Measurements from ENCODE around the gene BCORL1.

Gene BCORL1

DNA sequence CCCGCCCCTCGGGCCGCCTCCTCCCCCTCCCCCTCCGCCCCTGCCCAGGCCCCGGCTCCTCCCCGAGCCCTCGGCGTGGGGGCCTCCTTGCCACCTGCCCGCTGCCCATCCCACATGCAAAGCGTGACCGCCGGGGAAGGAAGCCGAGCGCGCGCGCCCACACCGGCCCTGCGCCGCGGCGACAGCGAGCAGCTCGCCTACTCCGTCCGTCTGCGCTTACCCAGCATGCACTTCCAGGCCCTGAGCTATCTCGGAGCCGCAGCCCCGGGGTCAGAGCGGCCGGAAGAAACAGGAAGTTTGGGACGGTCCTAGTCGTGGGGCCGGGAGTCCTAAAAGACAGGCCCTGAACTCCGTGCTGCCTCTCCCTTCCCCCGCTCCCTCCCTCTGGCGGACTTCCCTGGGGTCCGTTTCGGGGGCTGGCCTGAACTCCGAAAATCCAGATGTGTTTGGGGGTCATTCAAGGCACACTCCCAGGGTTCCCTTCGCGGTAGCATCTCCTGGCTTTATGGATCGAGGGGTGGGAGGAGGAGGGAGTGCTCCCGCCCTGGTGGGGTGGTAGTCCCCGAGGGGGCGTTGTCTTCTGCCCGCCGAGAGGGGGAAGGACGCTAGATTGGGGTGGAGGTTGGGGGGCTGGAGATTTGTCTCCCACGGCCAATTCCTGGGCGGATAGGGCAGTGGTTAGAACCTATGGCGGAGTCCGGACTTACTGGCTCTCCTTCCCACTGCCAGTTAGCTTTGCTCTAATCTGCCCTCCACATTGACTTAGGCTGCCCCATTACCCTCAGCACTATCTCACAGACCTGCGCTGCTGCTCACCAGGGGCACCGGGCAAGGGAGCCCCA lies 25.0 kb upstream of the BCORL1 start:
- Mint-ChIP-seq H3K27ac (no peak overlapping the region), H3K4me1 (ENCODE audit: low read depth) (peaks cover 16% of the 10 kb centered on the region), H3K36me3 (ENCODE audit: low read depth) (no peaks in the 10 kb centered on the region), H3K4me3 (peak overlapping the region; percentile 54), H3K27me3 (no peaks in the 10 kb centered on the region), H3K9me3 (no peaks in the 10 kb centered on the region)

DNA sequence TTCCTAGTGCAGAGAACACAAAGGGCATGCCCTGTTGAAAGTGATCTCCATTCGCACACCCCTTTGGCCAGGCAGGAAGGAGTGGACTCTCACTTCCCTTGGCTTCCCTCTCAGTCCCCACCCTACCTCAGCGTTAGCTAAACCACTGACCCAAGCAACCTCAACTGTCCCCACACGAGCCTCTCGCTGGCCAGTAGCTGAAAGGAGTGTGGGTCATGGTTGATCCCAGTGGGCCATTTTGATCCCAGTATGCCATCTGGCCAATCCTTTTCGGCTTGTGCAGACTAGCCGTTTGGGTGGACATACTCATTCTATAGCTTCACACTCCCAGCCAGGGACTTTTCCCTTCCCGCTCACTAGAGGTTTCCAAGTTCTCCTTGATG lies 24.4 kb upstream of the BCORL1 start:
- H3K4me1 Mint-ChIP-seq (ENCODE audit: low read depth), result peaks cover 14% of the 10 kb centered on the region
- H3K4me3 Mint-ChIP-seq, result peak overlapping the region; percentile 54
- no peak overlapping the region for H3K27ac Mint-ChIP-seq
- no peaks in the 10 kb centered on the region for H3K27me3 Mint-ChIP-seq
- no peaks in the 10 kb centered on the region for H3K36me3 Mint-ChIP-seq (ENCODE audit: low read depth)
- H3K9me3 Mint-ChIP-seq, result no peaks in the 10 kb centered on the region

DNA sequence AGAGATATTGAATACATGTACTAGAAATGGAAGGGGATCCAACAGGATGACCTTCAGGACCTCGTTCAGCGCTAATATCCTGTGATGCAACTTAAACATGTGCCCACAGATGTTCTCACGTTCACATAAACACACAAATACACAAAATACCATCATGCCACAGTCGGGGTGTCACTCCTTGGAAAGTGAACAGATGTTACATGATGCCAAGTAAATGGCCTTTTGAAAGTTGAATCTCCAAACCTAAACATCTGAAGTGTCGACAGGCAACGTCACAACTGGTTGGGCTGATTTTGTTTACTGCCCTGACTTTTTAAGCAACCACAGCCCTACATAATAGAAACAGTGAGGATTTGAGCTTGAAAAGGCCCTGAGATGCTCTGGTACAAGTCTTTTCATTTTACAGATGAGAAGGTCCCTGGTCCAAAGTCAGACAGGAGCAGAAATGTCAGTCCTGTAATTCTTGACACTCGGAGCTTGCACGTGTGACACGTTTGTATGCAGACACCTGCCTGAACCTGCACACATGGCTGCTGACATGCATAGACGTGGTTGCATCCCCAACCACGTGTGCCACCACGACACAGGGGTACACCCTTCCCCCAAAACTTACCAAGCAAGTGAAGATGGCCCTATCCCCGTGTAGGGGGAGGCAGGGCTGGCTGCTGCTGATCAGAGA lies 23.5 kb upstream of the BCORL1 start:
- H3K27me3 Mint-ChIP-seq, result no peaks in the 10 kb centered on the region
- peaks cover 14% of the 10 kb centered on the region for H3K4me1 Mint-ChIP-seq (ENCODE audit: low read depth)
- no peaks in the 10 kb centered on the region for H3K36me3 Mint-ChIP-seq (ENCODE audit: low read depth)
- H3K27ac Mint-ChIP-seq, result no peak overlapping the region
- no peak overlapping the region for H3K4me3 Mint-ChIP-seq
- H3K9me3 Mint-ChIP-seq, result no peaks in the 10 kb centered on the region

DNA sequence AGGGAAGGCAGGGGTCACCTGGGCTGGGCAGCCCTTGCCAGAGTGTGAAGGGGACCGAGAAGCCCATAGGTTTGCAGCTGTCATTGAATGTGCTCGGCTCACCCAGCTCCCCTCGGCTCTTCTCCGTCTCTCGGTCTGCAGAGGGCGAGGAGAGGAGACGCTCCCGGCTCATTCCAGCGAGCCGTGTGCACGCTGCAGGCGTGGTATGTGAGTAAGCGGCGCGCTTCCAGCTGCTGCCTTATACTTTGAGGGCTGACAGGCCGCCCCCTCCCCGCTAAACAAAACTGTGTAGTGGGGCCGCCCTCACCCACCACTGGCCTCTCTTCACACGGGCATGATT lies 23.0 kb upstream of the BCORL1 start:
- H3K9me3 Mint-ChIP-seq, result no peaks in the 10 kb centered on the region
- H3K4me3 Mint-ChIP-seq, result no peak overlapping the region
- H3K27me3 Mint-ChIP-seq, result no peaks in the 10 kb centered on the region
- H3K36me3 Mint-ChIP-seq (ENCODE audit: low read depth), result no peaks in the 10 kb centered on the region
- H3K27ac Mint-ChIP-seq, result no peak overlapping the region
- H3K4me1 Mint-ChIP-seq (ENCODE audit: low read depth), result peaks cover 14% of the 10 kb centered on the region

DNA sequence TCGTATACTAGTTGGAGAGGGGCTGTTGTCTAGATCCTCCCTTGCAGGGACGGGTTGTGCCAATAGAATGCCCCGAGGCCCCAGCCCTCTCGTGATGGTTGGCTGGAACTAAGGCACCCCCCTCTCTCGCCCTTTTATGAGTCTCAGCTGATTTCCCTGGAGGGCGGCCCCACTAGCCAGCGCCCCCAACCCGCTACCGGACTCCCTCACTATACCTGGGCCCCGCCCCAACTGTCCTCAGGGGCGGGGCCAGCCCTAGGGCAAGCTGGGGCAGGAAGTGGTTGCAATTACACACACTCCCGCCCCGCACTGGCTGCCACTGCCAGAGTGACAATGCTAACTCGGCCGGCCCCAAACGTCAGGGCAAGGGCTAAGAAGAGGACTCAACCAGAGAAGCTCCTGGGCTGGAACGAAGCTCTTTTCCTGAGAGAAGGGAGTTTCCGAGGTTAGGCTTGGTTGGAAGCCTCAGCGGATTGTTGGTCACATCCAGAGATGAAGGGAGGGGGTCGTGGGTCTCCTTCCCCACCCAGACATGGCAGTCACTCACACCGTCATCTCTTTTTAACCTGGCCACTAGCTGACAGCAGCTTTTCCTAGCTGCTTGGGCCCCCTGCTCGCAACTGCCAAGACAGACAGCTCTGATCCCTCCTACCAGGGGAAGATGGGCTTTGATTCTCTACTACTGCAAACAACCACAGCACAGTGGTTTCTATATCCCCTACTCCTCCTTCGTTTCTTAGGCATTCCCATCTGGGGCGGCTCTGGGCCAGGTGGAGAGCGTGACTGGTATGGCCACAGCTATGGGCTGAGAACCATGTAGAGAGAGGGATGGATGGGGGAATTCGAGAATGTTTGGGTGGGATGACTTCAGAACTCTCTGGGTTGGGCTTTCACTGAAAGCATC lies 21.0 kb upstream of the BCORL1 start:
- peaks cover 14% of the 10 kb centered on the region for H3K4me1 Mint-ChIP-seq (ENCODE audit: low read depth)
- H3K27ac Mint-ChIP-seq, result peak overlapping the region; percentile 79
- no peaks in the 10 kb centered on the region for H3K9me3 Mint-ChIP-seq
- peak overlapping the region; percentile 70 for H3K4me3 Mint-ChIP-seq
- no peaks in the 10 kb centered on the region for H3K36me3 Mint-ChIP-seq (ENCODE audit: low read depth)
- no peaks in the 10 kb centered on the region for H3K27me3 Mint-ChIP-seq

DNA sequence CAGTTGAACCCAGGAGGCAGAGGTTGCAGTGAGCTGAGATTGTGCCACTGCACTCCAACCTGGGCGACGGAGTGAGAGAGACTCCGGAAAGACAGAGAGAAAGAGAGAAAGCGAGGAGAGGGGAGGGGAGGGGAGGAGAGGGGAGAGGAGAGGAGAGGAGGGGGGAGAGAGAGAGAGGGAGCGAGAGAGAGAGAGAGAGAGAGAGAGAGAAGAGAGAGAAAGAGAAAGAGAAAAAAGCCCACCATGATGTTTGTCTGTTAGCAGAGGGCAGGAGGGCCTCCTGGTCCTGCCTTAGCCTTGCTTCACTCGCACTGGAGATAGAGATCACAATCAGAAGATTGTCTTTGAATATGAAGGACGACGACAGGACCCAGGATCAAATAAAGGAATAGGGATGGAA lies 18.7 kb upstream of the BCORL1 start:
- H3K4me3 Mint-ChIP-seq, result no peak overlapping the region
- no peaks in the 10 kb centered on the region for H3K27me3 Mint-ChIP-seq
- no peaks in the 10 kb centered on the region for H3K9me3 Mint-ChIP-seq
- no peak overlapping the region for H3K27ac Mint-ChIP-seq
- no peaks in the 10 kb centered on the region for H3K36me3 Mint-ChIP-seq (ENCODE audit: low read depth)
- peaks cover 10% of the 10 kb centered on the region for H3K4me1 Mint-ChIP-seq (ENCODE audit: low read depth)

DNA sequence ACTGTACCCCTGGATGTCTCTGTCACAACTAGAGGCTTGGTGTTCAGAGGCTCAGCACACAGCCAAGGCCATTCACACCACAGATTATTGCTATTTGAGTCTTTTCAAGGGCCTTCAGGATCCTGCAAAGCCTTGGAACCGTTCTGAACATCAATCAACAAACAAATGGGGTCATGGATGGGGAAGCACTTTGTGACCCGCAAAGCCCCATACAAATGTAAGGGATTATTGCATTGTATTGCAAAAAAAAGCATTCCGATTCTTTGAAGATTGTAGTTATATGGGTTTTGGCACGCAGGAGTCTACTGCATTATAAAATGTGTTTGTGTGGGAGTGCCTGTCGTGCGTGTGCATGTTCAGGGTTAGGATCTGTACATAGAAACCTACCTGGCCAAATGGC lies 17.3 kb upstream of the BCORL1 start:
- H3K27ac Mint-ChIP-seq, result no peak overlapping the region
- no peaks in the 10 kb centered on the region for H3K9me3 Mint-ChIP-seq
- no peak overlapping the region for H3K4me3 Mint-ChIP-seq
- H3K36me3 Mint-ChIP-seq (ENCODE audit: low read depth), result no peaks in the 10 kb centered on the region
- peaks cover 10% of the 10 kb centered on the region for H3K4me1 Mint-ChIP-seq (ENCODE audit: low read depth)
- H3K27me3 Mint-ChIP-seq, result no peaks in the 10 kb centered on the region

DNA sequence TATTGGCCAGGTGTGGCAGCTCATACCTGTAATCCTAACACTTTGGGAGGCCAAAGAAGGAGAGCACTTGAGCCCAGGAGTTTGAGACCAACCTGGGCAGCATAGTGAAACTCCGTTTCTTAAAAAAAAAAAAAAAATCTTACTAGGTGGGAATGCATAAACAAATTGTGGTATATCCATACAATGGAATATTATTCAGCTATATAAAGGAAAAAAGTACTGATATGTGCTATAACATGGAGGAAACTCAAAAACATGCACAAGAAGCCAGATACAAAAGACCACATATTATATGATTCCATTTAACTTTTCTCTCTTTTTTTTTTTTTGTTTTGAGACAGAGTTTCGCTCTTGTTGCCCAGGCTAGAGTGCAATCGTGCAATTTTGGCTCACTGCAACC lies 13.5 kb upstream of the BCORL1 start:
- Mint-ChIP-seq H3K36me3 (ENCODE audit: low read depth) (no peaks in the 10 kb centered on the region), H3K27ac (no peak overlapping the region), H3K9me3 (no peaks in the 10 kb centered on the region), H3K27me3 (no peaks in the 10 kb centered on the region), H3K4me1 (ENCODE audit: low read depth) (no peaks in the 10 kb centered on the region), H3K4me3 (no peak overlapping the region)

DNA sequence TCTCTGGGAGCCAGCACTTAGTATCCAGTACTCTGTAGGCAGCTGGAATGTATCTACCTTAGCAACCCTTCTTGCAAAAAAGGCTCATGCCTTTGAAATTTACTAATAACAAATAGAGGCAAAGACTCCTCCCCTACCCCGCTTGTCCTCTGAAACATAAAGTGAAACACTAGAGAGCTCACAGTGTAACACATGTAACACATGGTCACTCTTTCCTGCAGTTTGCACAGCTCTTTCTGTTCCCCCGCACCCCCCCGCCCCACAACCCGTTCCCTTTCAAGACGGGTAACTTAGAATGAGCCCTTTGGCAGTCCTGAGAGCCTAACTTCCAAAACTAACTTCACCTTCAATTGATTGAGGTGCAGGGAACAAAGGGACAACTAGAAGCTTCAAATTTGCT lies 6.0 kb upstream of the BCORL1 start:
- Mint-ChIP-seq H3K9me3 (no peaks in the 10 kb centered on the region), H3K27me3 (no peaks in the 10 kb centered on the region), H3K4me3 (no peak overlapping the region), H3K27ac (no peak overlapping the region), H3K4me1 (ENCODE audit: low read depth) (peaks cover 4% of the 10 kb centered on the region), H3K36me3 (ENCODE audit: low read depth) (no peaks in the 10 kb centered on the region)

DNA sequence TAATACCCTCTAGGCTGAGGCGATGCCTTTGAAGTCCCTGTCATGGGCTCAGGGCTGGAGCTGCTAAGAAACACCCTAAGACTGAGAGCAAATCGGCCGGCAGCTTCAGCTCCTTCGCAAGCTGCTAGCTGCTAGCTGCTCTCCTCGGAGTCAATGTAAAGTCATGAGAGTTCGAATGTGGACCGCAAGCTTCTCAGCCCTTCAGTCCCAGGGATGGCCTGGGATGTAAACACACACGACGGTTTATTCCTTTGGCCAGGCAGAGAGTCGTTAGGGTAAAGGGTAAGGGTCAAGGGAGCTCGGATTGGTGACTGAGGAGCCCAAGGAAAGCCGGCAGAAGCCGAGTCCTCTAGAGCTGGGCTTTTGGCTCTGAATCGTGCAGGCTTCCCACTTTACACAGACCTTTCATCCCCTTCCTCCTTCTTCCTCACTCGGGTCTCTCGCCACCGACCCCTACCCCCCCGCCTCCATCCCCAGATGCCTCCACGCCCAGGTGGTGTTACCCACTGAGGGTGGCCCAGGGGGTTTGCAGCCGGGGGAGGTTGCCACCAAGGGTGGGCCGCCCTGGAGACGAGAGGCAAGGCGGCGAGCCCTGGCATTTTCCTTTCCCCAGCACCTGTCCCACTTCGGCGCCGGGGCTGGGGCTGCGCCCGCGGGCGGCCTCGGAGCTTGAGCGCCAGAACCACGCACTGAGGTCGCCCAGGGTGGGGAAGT lies 3.1 kb upstream of the BCORL1 start:
- H3K9me3 Mint-ChIP-seq, result no peaks in the 10 kb centered on the region
- no peak overlapping the region for H3K27ac Mint-ChIP-seq
- peaks cover 5% of the 10 kb centered on the region for H3K4me1 Mint-ChIP-seq (ENCODE audit: low read depth)

DNA sequence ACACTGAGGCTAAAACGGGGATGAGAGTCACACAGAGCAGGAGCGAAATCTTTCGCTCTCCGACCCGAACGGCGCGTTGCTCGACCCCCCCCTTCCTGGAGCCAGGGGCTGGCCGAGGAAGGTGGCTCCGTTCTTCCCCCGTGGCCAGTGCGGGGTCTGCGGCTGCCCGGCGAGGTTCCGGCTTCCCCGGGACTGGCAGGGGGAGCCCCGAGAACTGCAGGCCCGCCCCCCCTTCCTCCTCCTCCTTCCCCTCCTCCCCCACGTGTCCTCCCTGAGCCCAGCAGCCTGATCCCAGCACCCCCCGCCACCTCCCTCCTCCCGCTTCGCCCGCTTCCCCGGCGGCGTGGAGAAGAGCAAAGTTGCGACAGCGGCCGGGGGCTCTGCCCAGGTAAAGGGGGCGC lies 2.4 kb upstream of the BCORL1 start:
- Mint-ChIP-seq H3K27me3 (no peaks in the 10 kb centered on the region), H3K36me3 (ENCODE audit: low read depth) (no peaks in the 10 kb centered on the region), H3K27ac (no peak overlapping the region), H3K9me3 (no peaks in the 10 kb centered on the region), H3K4me3 (no peak overlapping the region), H3K4me1 (ENCODE audit: low read depth) (peaks cover 11% of the 10 kb centered on the region)

More for the DNA sequence above, 3.1 kb upstream of the BCORL1 start:
- no peaks in the 10 kb centered on the region for H3K36me3 Mint-ChIP-seq (ENCODE audit: low read depth)
- H3K27me3 Mint-ChIP-seq, result no peaks in the 10 kb centered on the region
- peak overlapping the region; percentile 17 for H3K4me3 Mint-ChIP-seq

DNA sequence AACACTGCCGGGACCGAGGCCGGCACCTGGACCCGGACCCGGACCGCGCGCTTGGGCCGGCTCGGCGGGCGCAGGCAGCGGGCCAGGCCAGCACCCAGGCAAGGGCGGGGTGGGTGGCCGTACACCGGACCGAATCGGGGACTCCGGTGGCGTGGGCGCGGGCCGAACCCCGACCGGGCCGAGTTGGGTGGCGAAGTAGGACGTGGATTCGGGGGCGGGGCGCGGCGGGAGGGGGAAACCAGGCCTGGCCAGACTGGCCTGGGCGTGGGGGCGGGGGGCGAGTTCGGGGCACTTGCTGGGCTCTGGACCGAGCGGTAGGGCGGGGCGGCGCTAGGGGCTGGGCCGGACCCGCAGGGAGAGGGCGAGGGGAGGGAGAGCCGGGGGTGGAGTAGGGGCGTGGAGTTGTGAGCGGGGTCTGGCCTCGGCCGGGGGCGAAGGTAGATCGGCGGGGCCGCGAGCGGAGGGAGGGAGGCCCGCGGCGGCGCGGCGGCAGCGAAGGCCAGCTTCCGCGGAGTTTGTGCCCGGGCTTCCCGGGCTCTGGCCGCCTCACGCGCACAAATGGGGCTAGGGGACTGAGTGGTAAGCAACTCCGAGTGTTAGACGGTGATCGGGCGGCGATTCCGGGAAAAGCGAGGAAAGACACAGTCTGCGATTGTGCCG lies 1.8 kb upstream of the BCORL1 start:
- H3K36me3 Mint-ChIP-seq (ENCODE audit: low read depth), result no peaks in the 10 kb centered on the region
- H3K27ac Mint-ChIP-seq, result no peak overlapping the region
- no peaks in the 10 kb centered on the region for H3K27me3 Mint-ChIP-seq
- H3K4me3 Mint-ChIP-seq, result peak overlapping the region; percentile 76
- no peaks in the 10 kb centered on the region for H3K9me3 Mint-ChIP-seq
- peaks cover 15% of the 10 kb centered on the region for H3K4me1 Mint-ChIP-seq (ENCODE audit: low read depth)

DNA sequence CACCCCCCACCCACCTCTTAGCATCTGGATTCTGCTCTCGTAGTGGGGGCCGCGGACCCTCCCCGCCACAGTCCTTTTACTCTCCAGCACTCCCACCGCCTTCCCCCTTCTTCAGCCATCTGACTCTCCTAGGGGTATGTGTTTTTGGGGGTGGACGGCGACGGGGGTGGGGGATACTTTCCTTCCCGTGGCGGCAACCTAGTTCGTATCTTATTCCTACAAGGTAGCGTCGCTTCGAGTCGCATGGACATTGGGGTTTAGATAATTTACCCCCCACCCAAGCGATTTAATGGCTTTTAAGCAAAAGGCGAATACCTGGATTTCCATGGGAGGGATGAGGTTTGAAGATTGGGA lies 1.3 kb upstream of the BCORL1 start:
- H3K36me3 Mint-ChIP-seq (ENCODE audit: low read depth), result no peaks in the 10 kb centered on the region
- no peaks in the 10 kb centered on the region for H3K27me3 Mint-ChIP-seq
- no peaks in the 10 kb centered on the region for H3K9me3 Mint-ChIP-seq
- no peak overlapping the region for H3K27ac Mint-ChIP-seq
- H3K4me1 Mint-ChIP-seq (ENCODE audit: low read depth), result peaks cover 15% of the 10 kb centered on the region
- H3K4me3 Mint-ChIP-seq, result peak overlapping the region; percentile 76

DNA sequence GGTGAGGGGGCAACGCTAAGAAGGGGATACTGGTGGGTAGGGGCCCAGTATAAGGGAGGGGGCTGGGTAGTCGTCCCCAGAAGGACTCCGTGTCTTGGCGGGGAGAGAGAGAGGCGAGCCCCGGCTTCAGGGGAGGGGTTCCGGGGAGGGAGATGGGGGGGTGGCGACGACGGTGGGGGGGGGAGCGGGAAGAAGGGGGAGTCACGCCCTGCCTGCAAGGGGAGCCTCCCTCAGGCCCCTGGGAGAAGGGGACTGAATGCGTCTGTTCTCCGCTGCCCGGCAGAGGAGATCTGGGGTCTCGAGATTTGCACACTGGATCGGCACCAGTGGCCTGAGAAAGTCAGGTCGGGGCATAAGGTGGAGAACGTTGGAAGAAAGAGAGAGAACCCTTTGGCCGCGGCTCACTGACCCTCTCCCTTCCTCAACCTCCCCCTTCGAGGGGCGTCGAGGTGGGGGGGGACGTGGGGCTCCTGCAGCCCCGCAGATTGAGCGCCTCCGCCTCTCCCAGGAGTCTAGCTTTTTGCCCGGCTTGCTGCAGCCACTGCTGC lies 609 bp upstream of the BCORL1 start:
- Mint-ChIP-seq H3K27ac (no peak overlapping the region), H3K36me3 (ENCODE audit: low read depth) (no peaks in the 10 kb centered on the region), H3K4me1 (ENCODE audit: low read depth) (peaks cover 15% of the 10 kb centered on the region), H3K9me3 (no peaks in the 10 kb centered on the region), H3K4me3 (peak overlapping the region; percentile 76), H3K27me3 (no peaks in the 10 kb centered on the region)
